ENCODE results near the gene SRSF3.
"Not testable (repeated sequence)": the region's sequence is repeated elsewhere in the genome, so short reads cannot be mapped to it uniquely, and the experiment has no call there.

The SRSF3 gene

DNA sequence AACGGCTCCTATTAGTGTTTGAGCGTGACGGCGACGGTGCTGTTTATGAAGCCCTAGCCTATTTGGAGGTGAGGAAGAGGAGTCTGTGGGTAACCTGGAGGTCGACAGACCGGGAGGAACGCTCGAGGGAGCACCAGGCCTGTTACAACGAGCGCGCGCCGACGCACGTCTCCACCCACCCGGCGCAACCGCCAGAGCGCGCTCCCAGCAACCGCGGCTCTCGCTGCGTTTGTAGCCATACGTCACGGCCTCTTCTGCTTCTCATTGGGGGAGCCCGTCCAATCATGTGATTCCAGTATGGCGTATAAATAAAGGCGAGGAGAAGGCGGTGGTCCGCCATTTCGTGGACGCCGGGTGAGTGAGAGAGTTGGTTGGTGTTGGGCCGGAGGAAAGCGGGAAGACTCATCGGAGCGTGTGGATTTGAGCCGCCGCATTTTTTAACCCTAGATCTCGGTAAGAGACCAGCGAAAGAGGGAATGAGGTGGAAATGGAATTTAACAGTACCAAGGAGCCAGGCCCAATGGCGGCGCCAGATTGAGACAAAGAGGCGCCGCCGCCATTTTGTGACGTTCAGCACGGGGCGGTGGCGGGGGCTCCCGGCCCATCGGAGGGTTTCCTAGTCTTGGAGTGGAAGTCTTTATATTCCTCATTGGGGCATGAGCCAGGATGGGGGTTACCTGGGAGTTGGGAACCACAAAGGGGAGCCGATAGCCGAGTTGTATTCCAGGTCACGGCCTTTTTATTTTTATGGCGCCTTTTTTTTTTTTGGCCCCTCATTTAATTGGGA is at the start of gene SRSF3:
Gene SRSF3, plus strand, starts transcription at position 334 of the 787 bp plus-strand sequence. CDS start 2,401 bp downstream, outside the sequence.
- DNase-seq = peak; percentile 99

DNA sequence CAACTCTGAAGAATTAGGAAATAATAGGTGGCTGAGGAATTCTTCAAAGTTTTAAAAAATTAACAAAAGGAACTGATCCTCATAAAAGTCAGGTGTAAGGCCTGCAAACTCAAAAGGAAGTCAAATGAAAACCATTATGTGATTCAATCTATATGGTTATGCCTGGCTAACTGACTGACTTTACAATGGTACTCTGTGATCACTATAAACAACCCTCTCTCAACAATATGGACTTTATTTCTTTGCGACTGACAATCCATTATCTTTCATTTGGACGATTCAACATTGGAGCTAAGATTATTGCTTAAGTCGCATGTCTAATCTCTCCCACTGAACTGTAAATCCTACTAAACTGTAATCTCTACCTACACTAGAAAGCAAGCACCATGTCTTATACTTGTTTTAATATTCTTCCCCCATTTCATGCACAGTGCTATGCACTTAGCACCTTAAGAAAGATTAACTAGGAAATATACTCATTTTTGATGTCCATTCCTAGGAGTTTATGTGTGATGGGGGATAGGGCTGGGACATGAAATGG is 48.3 kb upstream of the SRSF3 start:
- DNase-seq = no peak

DNA sequence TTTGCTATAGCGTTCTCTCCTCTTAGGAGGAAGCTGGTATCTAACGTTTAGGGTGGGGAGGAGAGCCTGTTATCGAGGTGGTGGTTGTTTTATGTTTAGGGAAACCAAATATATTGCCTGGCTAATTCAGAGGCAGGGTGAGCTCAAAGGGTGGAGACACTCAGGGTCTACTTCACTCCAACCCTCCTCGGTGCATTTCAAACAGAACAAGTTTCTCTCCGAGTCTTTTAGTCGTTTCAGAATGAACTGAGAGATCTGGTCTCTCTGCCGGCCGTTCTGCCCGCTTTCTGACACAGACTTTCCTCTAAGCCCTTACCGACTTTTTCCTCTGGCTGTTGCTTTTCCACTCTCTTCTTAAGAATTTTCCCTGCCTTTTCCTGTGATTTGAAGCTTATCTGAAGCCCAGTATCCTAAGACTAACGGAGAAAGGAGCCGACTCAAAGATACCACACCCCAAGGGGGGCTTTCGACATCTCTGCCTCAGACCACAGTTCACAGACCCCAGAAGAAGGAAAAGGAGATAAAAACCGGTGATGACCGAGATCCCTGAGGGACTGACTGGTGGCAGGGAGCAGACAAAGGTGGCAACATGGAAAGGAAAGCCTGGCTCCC is 47.7 kb upstream of the SRSF3 start:
- DNase-seq = peak; percentile 37

DNA sequence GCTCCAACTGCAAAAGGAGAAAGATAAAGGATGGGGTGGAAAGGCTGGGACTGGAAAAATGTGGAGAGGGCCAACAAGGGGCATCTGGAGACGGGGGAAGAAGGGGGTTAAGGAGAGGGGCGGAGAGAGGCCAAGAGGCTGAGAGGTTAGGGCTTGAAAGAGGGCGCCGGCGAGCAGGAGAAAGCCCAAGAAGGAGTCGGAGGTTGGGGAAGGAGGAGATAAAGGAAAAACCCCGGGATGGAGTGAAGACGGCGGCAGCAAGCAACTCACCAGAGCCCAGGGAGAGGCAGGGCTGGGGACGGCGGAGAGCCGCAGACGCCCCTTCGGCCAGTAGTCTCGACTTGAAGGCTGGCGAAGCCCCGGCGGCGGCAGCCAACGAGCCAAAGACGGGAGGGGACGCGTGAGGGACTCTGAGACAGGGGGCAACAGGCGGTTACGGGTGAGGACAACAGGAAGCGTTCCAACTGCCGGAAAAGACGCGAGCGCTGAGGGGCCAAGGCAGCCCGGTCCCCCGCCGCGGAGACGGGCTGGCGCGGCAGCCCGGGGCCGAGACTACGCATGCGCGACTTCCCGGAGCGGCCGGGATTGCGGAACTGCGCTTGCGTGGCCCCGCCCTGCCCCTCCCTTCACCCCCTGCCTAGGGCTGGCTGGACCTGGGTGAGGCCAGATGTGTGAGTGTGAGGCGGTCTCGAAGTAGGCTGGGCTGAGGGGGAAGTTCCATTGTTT is 47.1 kb upstream of the SRSF3 start, which contains the start of gene STK38:
Gene STK38, minus strand, starts transcription at position 560 of the 726 bp plus-strand sequence. CDS start 7,277 bp downstream, outside the sequence.
- DNase-seq = peak; percentile 88

DNA sequence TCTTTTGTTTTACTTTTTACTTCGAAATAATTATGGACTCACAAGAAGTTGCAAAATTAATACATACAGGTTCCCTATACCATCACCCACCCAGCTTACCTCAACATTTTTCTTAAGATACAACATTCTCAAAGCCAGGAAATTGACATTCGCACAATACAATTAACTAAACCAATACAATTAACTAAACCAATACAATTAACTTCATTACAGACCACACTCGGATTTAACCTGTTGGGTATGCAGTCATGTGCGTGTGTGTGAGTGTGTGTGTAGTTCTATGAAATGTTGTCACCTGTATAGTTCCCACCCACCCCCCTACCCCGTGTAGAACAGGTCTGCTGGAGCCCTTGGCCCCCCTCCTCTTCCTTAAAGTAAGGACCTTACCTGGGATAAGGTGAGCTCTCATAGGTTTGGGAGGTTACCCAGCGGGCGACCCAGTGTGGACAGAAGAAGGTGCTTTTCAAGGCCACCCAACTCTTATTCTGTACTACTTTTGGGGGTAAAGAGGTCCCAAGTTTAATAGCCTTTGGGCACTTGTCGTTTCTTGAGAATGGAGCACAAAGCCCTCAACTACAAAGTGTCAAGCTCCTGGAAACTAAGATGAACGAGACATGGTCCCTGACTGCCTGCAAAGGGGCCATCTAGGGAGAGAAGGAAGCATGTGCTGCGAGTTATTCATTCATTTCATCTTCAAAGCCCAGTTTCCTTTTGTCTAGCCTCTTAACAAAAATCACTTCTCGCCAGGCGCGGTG is 46.3 kb upstream of the SRSF3 start:
- no peak for DNase-seq

DNA sequence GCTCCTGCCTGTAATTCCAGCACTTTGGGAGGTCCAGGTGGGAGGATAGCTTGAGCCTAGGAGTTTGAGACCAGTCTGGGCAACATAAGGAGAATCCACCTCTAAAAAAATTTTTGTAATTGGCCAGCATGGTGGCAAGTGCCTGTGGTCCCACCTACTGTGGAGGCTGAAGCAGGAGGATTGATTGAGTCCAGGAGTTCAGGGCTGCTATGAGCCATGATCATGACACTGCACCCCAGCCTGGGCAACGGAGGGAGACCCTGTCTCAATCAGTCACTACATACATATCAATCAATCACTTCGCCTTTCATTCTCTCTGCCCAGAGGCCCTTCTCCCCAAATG is 45.8 kb upstream of the SRSF3 start:
- DNase-seq = no peak

DNA sequence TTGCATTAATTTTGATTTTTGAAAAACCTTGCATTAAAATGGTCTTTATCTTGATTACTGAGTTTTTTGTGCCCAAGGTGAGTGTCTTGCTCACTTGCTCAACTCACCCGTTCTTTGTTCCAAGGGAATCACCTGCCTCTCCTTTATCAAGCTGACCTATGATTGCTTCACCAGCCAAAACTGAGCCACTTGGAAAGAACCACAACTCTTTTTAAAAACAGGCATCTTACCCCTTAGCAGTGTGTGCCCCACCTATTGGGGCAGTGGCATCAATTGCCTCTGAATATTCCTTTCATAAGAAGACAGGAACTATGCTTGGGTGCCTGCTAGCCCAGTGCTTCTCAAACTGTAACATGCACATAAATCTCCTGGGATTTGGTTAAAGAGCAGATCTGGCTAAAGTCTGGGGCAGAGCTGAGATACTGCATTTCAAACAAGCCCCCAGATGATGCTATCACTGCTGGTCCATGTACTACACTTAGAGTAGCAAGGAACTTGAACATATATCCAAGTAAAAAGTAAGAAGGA is 43.6 kb upstream of the SRSF3 start:
- no peak for DNase-seq

DNA sequence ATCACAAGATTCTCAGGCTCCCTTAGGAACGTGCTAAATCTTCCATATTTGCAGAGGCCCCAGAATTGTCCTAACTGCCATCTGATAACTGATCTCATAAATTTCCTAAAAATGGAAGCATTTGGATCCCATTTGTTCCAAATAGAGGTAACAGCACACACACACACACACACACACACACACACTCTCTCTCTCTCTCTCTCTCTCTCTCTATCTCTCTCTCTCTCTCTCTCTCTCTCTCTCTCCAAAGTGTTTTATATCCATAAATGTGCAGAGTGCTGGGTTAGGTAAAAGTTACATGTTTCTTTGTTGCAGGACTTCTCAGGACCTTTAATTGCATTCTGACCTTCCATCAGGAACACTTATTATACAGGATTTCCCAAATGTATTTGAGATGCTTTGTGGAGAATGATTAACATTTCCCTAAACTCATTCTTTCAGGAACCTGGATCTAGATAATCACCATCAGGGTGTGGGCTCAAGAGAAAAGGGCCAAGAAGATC is 38.4 kb upstream of the SRSF3 start:
- no peak for DNase-seq

DNA sequence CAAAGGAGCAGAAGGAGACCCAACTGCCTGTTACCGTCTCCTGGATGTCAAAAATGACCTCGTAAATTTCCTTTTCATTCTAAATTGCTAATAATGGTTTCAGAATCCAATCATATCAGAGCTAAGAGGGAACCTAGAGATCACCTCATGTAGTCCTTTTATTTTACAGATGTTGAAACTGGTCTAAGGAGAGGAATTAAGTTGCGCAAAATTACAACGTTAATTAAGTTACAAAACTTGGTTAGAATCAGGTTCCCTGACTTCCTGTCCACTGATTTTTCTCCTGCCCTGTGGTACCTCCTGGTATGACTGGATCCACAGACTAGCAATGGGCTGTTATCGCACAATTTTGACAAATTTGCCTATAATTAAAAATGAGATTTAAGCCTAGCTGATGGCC is 37.9 kb upstream of the SRSF3 start:
- no peak for DNase-seq

DNA sequence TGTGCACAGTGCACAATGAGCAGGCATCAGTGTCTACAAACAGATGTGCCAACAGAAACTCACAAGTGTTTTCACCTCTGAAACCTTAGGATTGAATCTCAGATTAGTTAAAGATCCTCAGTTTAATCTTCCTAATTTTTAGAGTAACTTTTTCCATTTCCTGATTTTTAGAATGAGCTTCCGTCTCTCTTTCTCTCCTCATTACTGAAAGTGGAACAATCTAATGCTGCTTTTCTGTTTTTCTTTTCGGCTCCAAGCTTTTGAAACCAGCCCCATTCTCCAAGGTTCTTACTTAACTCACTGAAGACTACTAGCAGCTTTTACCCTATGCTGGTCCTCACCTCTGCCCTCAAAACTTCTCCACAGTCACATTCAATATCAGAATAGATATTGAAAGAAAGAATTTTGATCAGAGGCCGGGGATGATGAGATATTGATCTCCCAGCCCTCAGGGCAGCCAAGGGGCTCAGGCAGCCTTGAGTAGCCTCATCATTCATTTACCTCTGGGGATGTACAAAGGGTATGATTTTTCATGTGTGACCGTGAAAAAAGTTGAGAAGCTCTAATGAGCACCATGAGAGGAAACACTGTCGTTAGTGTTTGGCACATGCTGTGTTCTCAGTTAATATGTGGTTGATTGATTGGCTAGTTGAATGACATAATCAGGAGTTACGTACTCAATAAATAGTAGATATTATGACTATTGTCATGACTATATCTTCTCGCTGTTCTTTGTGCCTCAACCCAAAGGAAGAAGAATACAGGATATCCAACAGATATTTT is 35.0 kb upstream of the SRSF3 start:
- no peak for DNase-seq

DNA sequence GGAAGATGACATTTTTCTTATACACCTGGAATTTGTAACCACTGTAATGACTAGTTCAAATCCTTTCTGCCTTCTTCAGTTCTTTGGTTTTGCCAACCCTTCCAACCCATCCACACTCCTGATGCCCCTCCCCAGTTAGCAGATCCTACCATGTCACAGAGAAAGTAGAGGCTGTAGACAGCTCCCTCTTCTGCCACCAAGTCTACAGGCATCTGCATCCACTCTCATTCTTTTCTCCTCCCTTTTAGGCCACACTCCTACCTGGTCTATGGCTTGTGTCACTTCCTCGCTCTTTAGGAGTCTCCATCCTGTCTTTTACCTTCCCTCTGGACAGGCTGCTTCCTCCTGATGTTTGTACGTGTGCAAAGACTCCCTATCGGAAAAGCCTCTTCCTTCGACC is 33.3 kb upstream of the SRSF3 start:
- no peak for DNase-seq

DNA sequence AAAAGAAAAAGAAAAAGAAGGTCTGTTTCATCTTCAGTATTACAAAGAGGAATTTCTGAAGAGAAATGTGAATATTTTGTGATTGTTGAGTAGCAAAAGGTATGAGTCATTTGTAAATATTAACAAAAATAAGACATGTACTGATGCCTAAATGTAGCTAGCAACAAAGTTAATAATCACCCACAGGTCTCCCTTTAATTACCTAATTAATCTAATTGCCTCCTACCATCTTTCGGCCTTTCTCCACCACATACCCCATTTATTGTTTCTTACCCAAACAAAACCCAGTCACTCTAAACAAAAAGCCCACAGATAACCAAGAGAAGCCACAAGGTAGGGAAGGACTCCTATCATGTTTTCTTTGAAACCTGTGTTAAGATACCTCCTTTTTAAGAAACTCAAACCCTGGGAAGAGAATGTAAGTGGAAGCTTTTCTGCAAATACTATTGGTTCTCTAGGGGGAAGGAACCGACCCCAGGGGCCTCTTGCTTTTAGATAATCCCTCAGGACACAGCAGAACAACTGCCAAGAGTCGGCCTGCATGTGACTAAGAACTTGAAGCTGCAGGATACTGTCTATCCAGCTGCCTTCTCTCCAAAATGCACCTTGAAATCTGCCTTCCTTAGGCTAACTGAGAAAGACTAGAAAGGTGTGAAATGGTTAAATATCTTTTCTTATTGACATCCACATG is 30.8 kb upstream of the SRSF3 start:
- DNase-seq = no peak

DNA sequence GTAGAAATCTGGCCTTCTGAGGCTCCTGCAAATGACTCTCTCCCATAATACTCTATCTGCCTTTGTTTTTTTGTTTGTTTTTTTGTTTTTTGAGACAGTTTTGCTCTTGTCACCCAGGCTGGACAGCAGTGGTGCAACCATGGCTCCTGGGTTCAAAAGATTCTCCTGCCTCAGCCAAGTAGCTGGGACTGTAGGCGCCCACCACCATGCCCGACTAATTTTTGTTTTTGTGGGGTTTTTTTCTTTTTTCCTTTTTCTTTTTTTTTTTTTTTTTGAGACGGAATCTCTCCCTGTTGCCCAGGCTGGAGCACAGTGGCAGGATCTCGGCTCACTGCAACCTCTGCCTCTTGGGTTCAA is 30.3 kb upstream of the SRSF3 start:
- DNase-seq = no peak

DNA sequence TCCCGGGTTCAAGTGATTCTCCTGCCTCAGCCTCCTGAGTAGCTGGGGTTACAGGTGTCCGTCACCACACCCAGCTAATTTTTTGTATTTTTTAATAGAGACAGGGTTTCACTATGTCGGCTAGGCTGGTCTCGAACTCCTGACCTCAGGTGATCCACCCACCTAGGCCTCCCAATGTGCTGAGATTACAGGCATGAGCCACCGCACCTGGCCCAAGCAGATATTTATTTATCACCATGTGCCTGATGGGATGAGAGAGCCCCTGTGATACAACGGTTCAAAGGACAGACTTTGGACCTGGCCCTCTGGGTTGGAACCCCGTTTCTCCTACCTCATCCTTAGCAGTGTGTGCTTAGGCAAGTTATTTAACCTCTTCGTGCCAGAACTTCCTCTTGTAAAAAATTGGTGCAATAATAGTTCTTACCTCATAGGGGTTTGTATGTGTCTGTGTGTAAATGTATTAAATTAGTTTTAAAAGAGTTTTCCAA is 27.7 kb upstream of the SRSF3 start:
- no peak for DNase-seq

DNA sequence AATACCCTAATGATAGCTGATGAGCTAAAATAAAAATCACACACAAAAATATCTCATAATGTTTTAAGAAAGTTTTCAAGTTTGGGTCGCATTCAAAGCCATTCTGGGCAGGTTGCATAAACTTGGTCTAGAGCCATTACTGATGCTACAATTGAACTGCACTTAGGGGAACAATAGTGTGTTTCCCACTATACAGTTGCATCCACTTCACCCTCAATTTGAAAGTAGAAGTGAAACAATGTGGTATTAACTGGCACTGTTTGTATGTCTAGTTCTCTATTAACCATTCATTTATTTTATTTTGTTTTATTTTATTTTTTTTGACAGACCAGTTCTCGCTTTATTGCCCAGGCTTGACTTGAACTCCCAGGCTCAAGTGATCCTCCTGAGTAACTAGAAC is 23.9 kb upstream of the SRSF3 start:
- DNase-seq = no peak

DNA sequence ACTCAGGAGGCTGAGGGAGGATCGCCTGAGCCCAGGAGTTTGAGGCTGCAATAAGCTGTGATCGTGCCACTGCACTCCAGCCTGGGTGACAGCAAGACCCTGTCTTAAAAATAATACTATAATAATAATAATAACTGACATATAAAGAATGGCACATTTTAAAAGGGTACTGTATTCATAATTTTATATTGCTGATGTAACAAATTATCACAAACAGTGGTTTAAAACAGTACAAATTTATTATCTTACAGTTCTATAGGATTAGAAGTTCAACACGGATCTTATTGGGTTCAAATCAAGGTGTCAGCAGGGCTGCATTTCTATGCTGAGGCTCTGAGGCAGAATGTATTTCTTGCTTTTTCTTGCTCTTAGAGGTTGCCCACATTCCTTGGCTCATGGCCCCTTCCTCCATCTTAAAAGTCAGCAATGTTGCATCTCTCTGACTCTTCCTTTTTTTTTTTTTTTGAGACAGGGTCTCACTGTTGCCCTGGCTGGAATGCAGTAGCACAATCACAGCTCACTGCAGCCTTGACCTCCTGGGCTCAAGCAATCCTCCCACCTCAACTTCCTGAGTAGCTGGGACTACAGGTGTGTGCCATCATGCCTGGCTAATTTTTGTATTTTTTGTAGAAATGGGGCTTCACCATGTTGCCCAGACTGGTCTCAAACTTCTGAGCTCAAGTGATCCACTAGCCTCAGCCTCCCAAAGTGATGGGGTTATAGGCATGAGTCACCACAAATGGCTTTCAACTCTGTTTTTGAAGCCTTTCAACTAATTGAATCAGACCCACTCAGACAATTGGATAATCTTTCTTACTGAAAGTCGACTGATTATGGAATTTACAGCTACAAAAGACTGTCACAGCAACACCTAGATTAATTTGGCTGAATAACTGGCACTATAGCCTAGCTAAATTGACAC is 22.8 kb upstream of the SRSF3 start:
- DNase-seq = no peak

DNA sequence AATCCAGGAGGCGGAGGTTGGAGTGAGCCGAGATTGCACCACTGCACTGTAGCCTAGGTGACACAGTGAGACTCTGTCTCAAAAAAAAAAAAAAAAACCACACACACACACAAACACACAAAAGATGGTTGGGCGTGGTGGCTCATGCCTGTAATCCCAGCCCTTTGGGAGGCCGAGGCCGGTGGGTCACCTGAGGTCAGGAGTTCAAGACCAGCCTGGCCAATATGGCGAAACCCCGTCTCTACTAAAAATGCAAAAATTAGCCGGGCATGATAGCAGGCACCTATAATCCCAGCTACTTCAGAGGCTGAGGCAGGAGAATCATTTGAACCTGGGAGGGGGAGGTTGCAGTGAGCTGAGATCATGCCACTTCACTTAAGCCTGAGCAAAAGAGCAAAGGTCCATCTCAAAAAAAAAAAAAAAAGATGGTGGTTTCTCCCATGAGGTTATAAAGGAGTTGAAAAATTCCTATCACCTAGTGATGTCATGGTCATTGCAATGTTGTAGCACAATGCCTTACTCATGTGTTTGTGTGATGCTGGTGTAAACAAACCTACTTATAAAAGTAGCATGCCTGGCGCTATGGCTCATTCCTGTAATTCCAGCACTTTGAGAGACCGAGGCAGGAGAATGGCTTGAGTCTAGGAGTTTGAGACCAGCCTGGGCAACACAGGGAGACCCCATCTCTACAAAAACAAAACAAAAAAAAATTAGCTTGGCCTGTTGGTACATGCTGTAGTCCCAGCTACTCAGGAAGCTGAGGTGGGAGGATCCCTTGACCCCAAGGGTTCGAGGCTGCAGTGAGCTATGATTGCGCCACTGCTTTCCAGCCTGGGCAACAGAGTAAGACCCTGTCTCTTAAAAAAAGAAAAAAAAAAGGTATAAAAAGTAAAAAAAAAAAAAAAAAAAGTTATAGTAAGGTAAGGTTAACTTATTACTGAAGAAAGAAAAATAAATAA is 21.5 kb upstream of the SRSF3 start:
- DNase-seq = not testable (repeated sequence)

DNA sequence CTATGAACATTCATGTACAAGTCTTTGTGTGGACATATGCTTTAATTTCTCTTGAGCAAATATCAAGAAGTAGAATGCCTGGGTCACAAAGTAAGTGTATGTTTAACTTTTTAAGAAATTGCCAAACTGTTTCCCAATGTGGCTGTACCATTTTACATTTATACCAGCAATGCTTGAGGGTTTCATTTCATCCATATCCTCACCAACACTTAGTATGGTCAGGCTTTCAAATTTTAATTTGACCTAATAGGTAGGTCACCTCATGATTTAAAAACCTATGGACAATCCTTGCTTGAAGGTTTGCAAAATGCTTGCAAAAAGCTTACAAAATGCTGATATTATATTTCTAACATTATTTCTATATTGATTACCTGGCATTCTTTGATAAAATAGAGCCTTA is 19.5 kb upstream of the SRSF3 start:
- no peak for DNase-seq

DNA sequence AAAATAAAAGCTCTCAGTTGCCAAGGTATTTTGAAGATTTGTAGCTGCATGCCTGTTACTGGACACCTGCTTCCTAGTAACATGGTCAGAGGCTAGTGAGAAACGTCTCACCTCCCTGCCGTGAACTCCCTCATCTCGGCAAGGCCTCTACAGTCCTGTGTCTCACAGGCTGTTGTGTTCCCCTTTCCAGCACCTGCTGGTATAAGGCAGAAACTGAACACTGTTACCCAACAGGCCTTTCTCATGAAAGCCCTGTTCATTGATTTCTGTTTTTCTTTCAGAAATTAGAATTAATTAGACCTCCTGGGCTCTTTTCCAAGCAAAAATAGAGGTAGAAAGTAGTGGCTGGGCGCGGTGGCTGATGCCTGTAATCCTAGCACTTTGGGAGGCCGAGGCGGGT is 17.6 kb upstream of the SRSF3 start:
- no peak for DNase-seq
